ENCODE measurements around the gene P3H3.

The P3H3 gene, protein sequence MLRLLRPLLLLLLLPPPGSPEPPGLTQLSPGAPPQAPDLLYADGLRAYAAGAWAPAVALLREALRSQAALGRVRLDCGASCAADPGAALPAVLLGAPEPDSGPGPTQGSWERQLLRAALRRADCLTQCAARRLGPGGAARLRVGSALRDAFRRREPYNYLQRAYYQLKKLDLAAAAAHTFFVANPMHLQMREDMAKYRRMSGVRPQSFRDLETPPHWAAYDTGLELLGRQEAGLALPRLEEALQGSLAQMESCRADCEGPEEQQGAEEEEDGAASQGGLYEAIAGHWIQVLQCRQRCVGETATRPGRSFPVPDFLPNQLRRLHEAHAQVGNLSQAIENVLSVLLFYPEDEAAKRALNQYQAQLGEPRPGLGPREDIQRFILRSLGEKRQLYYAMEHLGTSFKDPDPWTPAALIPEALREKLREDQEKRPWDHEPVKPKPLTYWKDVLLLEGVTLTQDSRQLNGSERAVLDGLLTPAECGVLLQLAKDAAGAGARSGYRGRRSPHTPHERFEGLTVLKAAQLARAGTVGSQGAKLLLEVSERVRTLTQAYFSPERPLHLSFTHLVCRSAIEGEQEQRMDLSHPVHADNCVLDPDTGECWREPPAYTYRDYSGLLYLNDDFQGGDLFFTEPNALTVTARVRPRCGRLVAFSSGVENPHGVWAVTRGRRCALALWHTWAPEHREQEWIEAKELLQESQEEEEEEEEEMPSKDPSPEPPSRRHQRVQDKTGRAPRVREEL

DNA sequence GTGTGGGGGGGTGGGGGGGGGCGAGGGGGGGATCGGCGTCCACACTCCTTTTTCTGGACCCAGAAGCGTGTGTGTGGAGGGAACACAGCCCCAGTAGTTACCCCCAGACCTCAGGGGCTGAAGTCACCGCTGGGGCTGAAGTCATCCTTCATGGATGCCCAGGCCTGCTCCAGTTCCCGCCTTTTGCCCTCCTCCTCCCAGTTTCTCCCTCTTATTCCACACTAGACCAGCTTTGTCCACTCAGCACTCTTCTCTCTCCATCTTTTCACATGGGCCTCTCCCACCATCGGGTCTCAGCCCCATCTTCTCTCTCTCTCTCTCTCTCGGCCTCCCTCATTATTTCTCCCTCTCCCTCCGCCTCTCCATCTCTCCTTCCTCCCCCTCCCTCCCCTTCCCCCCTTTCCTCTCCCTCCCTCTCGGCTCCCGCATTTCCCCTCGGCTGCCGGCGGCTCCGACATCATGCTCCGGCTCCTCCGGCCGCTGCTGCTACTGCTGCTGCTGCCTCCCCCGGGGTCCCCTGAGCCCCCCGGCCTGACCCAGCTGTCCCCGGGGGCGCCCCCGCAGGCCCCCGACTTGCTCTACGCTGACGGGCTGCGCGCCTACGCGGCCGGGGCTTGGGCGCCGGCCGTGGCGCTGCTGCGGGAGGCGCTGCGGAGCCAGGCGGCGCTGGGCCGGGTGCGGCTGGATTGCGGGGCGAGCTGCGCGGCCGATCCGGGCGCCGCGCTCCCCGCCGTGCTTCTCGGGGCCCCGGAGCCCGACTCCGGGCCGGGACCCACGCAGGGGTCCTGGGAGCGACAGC lies at the start of gene P3H3:
P3H3 (plus strand) TSS at position 426 of the 799 bp plus-strand sequence; CDS start at position 460, 34 bp downstream.
- DNase-seq (ENCODE audit: low read depth in 2 of 2), result peak in 1 of 2 experiments; percentile 17

DNA sequence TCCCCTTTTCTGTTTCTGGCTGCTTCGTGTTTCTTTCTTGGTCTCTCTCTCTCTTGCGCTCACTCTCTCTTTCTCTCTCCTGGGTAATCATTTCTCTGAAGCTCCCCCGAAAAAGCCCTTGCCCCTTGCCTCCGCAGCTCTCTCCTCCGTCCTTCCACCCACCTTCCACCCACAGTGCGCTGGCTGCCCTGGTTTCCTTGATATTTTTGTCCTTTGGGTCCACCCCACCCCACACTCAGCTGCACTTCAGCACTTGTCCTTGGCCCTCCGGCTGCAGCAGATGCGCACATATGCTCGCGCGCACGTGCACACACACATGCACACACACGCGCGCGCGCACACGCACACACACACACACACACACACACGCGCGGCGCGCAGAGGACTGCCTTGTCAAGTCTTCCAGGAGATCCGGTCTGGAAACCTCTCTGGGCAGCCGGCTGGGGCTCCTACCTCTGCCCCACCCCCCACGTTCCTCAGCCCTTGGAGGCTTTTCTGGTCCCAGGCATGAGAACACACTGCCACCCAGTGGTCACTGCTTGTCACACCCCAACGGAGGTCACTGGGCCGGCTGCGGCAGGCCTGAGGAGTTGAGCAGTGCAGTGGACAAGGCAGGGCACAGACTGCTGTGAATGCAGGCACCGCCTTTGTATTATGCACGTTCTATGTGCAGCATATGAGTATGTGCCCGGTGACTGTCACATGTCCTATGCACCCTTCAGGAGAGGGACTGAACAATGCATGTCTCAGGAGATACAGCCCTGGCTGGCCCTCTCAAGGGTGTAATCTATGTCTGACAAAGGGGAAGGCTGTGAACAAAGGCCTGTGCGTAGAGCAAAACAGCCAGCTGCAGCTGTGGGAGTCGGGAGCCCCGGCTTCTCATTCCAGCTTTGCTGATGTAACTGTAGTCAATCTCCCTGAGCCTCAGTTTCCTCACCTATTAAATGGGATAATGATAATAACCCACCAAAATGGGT lies 49.3 kb upstream of the P3H3 start:
- peak; percentile 80 for DNase-seq (ENCODE audit: low read depth in 2 of 2)

DNA sequence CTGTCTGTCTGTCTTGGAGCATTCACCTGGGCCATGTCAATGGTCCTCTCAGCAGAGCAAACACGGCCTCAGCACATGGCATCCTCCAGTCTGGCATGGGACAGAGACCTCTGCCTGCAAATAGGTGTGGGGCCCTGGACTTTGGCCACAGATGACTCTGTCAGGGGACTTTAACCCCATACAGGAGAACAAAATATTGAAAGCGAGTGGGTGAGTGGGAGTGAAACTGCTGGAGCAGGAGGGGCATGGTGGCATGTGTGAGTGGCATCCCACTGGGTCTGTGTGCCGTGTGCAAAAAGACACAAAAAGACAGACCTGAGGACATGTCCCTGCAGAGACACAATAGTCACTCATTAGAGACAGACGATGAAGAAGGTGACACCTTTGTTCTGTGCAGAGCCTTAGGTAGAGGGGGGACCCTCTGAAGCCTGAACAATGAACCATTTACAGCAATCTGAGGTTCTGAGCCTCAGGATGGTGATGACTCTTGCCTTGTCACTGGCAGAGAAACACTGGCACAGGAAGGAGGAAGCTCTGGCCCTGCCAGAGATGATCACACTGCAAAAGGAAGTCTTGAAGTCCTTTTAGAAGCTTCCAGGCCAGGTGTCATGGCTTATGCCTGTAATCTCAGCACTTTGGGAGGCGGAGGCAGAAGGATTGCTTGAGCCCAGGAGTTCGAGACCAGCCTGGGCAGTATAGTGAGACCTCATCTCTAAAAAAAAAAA lies 48.3 kb upstream of the P3H3 start:
- DNase-seq (ENCODE audit: low read depth in 2 of 2), result no peak

DNA sequence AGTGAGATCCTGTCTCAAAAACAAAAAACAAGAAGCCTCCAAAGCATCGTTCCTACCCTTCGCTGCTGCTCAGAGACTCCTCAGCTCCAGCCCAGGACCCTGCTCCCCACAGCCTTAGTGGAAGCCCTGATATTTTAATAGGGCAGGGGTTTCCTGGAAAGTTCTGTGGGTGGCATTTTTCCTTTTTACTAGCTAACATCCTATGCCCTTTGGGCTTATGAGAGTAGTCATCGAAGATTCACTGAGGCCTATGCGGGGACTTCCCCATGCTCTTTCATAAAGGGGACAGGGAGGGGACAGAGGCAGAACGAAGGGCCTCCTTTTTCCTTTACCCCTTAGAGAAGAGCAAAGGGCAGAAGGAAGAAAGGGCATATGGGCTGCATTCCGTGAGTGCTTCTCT lies 47.6 kb upstream of the P3H3 start:
- no peak for DNase-seq (ENCODE audit: low read depth in 2 of 2)

DNA sequence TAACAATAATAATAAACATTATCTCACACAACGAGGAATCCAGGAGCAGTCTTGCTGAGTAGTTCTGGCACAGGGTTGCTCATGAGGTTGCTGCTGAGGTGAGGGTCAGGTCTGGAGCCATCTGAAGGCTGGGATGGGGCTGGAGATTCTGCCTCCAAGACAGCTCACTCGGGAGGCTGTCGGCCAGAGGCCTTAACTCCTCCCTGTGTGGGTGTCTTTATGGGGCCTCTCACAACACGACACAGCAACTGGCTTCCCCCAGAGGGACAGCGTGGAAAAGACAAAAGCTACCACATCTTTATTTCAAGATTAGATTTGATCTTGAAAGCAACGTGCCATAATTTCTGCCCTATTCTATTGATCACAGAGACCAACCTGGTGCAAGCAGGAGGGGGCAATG lies 46.1 kb upstream of the P3H3 start:
- DNase-seq (ENCODE audit: low read depth in 2 of 2), result no peak

DNA sequence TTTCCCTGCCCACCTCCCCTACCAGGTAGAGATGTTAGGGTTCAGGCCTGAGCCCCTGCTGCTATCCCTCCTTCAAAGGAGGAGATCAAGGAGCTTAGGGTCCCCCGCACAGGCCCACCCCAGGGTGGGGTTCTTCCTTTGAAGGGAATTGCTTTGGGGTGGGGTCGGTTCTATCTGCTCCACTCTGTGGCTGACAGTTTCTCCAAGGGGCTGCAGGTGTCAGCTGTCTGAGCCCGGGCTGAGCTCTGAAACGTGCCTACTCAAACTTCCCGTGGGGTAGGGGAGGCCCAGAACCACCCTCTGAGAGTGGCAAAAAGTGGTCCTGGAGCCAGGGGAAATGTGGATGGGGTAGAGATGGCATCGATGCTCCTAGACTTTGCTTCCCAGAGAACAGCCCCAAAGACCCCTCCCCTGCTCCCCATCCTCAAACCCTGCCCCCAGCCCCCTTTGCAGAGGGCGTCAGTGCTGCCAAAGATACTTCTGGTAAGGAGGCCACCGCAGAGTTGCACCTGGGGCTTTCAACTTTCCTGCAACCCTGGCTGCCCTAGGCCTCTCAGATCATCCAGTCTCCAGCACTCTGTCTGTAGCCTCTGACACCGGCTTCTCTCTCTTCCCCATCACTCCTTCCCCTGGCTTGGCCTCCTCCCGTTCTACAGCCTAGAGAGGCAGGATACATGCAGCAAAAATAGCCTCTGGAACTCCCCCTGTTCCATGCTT lies 45.2 kb upstream of the P3H3 start:
- DNase-seq (ENCODE audit: low read depth in 2 of 2), result no peak

DNA sequence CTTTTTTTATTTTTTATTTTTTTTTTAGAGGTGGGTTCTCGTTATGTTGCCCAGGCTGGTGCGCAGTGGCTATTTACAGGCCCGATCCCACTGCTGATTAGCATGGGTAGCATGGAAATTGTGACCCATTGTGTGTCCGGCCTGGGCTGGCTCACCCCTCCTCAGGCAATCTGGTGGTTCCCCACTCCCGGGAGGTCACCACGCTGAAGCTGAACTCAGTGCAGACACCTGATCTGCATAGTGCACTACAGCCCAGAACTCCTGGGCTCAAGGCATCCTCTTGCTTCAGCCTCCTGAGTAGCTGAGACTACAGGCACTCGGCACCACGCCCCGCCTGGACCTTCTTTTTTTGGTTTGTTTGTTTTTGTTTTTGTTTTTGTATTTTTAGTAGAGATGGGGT lies 44.4 kb upstream of the P3H3 start:
- no peak for DNase-seq (ENCODE audit: low read depth in 2 of 2)

DNA sequence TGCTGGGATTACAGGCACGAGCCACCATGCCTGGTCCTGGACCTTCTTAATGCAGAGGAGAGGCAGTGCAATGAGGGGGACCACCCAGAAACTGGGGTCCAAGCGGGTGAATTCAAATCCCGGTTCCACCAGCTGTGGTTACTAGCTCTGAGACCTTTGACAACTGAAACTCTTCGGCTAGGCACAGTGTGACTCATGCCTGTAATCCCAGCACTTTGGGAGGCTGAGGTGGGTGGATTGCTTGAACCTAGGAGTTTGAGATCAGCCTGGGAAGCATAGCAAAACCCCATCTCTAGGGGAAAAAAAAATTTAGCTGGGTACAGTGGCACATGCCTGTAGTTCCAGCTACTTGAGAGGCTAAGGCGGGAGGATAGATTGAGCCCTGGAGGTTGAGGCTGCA lies 43.9 kb upstream of the P3H3 start:
- DNase-seq (ENCODE audit: low read depth in 2 of 2), result no peak

DNA sequence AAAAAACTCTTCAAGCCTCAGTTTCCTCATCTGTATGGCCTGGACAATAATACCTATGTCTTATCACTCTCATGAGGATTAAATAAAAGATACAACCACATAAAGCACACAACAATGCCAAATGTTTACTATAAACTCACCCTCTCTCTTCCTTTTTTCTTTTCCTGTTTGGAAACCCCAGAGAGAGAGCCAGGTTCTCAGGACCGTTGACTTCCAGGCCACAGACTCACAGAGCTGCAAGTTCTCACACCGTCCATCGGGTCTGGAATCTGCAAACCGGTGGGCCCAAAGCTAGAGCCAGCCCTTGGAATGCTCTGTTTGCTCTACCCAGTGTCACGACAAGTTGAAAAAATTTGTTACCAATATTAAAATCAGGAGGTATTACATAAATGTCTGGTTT lies 43.4 kb upstream of the P3H3 start:
- DNase-seq (ENCODE audit: low read depth in 2 of 2), result no peak

DNA sequence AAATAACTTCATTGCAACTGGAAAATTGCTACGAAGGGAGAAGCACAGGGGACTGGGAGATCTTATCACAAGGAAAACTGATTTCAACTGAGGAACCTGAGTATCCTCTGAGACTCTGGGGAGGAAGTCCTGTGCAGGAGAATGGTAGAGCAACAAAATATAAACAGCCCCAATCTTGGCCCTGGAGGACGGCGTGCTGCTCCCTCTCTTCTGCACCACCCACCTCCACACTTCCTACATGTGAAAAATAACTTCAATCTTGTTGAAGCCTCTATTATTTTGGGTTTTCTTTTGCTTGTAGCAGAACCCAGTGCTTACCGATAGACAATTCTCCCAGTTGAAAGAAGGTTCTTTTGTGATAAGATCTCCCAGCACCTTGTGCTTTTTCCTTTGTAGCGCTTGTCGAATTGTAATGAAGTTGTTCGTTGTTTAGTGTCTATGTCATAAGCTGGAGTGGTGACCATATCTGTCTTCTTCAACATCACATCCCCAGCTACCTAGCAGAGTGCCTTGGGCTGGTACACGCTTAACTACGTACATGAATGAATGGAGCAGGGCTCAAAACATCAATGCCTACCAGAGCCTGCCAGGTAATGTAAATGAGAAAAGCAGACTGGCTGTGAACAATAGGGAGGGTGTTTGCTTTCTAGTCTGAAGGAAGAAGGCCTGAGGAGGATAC lies 41.7 kb upstream of the P3H3 start:
- no peak for DNase-seq (ENCODE audit: low read depth in 2 of 2)

DNA sequence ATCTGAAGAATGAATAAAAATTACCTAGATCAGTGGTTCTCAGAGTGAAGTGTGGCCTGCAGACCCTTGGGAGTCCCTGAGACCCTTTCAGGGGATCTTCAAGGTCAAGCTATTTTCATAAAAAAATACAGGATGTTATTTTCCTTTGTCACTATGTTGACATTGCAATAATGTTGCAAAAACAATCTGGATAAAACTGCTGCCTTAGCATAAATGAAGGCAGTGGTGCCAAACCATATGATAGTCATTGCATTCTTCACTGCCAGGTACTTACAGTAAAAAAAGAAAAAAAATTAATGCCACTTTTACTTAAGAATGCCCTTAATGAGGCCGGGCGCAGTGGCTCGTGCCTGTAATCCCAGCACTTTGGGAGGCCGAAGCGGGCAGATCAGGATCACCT lies 40.9 kb upstream of the P3H3 start:
- DNase-seq (ENCODE audit: low read depth in 2 of 2), result no peak

DNA sequence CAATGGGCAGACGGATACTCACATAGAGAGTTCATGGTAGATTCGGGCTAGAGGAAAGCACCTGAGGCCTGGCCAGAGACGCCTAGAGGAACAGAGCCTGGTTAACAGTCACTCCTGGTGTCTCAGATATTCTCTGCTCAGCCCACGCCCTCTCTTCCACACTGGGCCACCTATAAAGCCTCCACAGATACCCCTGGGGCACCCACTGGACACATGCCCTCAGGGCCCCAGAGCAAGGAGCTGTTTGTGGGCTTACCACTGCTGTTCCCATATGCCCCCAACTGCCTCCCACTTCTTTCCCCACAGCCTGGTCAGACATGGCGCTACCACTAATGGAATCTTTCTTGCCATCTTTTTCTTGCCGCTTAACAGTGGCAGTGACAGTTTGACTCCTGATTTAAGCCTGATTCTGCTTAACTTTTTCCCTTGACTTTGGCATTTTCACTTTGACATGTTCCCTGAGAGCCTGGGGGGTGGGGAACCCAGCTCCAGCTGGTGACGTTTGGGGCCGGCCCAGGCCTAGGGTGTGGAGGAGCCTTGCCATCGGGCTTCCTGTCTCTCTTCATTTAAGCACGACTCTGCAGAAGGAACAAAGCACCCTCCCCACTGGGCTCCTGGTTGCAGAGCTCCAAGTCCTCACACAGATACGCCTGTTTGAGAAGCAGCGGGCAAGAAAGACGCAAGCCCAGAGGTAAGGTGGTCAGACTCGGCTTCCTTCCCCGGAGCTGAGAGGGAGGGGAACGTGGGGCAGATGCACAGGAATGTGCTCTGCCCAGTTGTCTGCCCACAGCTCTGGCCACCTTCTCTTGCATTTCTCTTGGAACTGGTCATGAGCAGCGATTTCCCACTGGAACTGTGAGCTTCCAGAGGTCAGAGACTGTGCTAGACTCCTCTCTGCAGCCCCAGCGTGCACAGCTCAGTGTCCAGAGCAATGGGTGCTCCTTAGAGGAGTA lies 39.0 kb upstream of the P3H3 start, which contains the start of gene CD4:
CD4 (plus strand) TSS at position 557 of the 953 bp plus-strand sequence. CDS start 10,611 bp downstream, outside the sequence.
- DNase-seq (ENCODE audit: low read depth in 2 of 2), result no peak

DNA sequence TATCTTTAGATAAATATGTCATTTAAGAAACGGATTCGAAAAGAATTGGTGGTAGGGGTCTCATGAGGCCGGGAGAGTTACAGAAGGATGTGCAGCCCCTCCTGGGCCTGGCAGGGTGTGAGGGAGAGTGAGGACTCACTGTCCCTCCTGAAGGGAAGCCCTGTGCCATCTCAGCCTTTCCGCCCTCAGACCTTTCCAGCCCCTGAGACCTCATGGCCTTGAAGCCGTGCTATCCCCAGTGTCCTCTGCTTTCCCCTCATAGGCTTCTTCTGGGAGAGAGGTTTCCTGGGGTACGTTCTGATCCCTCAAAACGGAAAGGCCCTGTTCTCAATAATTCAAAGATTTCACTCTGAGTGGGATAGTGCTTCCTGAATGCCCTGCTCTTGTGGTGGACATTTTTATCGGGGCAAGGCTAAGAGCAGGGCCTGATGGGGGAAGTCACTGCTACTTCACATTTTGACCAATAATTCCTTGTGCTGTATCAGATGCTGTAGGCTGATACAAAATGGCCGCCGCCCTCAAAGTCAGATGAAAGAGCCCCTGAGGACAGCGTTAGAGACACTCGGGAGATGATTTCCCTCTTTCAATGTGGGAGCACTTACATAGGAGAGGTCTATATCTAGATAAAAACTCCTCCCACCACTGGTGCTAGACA lies 37.6 kb upstream of the P3H3 start:
- DNase-seq (ENCODE audit: low read depth in 2 of 2), result no peak

DNA sequence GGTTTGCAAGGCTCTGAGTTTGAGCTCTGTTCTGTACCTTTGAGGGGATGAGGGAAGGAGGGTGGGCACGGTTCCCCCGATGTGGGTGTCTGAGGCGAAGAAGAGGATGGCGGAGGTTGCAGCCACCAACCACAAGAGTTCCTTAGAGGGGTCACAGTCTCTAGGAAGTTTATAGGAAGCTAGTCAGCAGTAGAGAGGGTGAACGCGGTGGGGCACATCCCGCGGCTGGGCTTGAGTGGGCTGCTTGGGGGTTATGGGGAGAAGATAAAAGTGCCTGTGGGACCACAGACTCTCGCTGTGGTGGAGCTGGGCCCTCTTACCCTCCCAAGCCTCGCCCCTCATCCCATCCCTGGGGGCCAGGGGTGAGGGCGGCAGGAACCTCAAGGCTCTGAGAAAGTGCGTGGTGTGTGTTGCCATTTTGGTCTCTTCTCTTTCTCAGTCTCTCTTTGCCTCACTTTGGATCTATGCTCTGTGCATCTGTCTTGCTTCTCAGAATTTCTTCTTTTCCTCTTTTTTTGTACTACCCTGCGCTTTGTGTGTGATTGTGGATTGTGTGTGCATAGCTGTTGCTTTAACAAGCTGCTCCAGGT lies 36.2 kb upstream of the P3H3 start:
- no peak for DNase-seq (ENCODE audit: low read depth in 2 of 2)

DNA sequence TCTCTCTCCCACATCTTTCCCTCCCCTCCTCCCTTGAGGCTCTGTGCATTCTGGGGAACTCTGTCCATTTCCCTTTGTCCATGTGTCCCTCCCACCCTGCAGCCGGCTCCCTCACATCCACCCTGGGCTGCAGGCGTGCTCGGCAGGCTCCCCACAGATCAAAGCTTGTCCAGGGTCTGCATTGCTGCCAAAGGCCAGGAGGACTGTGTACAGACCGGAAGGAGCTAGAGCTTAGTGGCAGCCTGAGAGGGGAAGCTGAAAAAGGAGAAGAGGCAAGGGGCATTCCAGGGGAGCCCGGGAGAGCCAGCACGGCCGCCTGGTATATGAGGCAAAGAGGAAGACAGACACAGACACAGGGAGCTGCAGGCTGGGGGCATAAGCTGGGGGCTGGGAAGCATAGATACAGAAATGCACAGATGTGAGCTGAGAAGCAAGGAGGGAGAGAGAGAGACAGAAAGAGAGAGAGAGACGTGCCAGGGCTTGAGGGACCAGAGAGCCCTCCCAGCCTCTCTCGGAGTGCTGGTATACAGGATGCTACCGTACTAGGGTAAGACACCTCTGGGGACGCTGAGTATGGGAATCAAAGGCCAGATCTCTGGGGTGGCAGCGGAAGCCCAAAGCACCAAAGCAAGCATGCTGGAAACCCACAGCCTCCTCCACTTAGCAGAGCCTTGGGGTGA lies 35.5 kb upstream of the P3H3 start:
- DNase-seq (ENCODE audit: low read depth in 2 of 2), result no peak

DNA sequence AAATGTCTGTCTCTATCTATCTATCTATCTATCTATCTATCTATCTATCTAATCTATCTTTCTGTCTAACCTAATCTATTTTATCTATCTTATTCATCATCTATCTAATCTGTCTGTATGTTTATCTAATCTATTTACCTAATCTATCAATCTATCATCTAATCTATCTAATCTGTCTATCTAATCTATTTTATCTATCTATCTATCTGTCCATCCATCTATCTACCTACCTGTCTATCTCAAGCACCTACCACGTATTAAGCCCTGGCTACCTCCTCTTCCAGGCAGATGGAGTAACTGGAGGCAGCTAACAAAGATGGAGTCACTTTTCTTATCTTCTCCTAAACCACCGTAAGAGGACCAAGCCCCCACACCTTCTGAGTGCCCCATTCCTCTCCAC lies 33.1 kb upstream of the P3H3 start:
- DNase-seq (ENCODE audit: low read depth in 2 of 2), result no peak
